Measurements from ENCODE around the gene LEUTX. TPM values are rescaled to one million over a fixed set of nuclear protein-coding genes. Genes with fewer than 3 reads are reported as not detected.

Gene LEUTX
- total and polyA plus RNA-seq, 2 experiments from 2014 or later = not detected

GRCh38 chr19:39823686-39824085 lies 45.0 kb downstream of the LEUTX start:
- Mint-ChIP-seq H3K9me3 (no peaks in the 10 kb centered on the region), H3K36me3 (ENCODE audit: low read depth) (peaks cover 13% of the 10 kb centered on the region), H3K4me1 (peaks cover 3% of the 10 kb centered on the region; the same call in 2 of the 3 replicates), H3K4me3 (no peak overlapping the region), H3K27me3 (ENCODE audit: insufficient read depth, low read depth, poor library complexity) (peaks cover 3% of the 10 kb centered on the region), H3K27ac (no peak overlapping the region)
- H2AFZ ChIP-seq = peak overlapping the region; percentile 2; the same call in 1 of the 2 replicates
- ATAC-seq (no peak; the same call in 2 of the 3 replicates), DNase-seq (ENCODE audit: low spot score) (peak; percentile 28)
- H3K4me1 ChIP-seq (ENCODE audit: insufficient read depth) = peaks cover 4% of the 10 kb centered on the region
- H3K9me2 ChIP-seq (ENCODE audit: insufficient read depth) = no peaks in the 10 kb centered on the region
- H3F3A ChIP-seq (replicated peaks; ENCODE audit: low read depth) = no peaks in the 10 kb centered on the region
- no peaks in the 10 kb centered on the region for H3K27me3 ChIP-seq (ENCODE audit: insufficient read depth)
- no peaks in the 10 kb centered on the region; the same call in 1 of the 2 replicates for H3K36me3 ChIP-seq (ENCODE audit: insufficient read depth)
- H3K4me2 ChIP-seq = peak overlapping the region; percentile 98
- peak overlapping the region; percentile 80 for H3K4me3 ChIP-seq
- H3K79me2 ChIP-seq (replicated peaks; ENCODE audit: insufficient read depth) = no peaks in the 10 kb centered on the region; the same call in 1 of the 2 replicates
- H4K20me1 ChIP-seq (replicated peaks; ENCODE audit: insufficient read depth) = peaks cover 3% of the 10 kb centered on the region; the same call in 1 of the 2 replicates
- H3K27ac ChIP-seq (ENCODE audit: low read depth) = no peak overlapping the region
- TF ChIP-seq STAT1 (IDR thresholded peaks at IDR 0.05; ENCODE audit: unreplicated experiment) (no peak), EZH2phosphoT487 (IDR thresholded peaks at IDR 0.05; ENCODE audit: unreplicated experiment) (no peak), EZH2 (IDR thresholded peaks at IDR 0.05; ENCODE audit: low read depth, unreplicated experiment) (no peak), ZNF462 (CRISPR knock-in tag; IDR thresholded peaks at IDR 0.05) (no peak), ZNF331 (CRISPR knock-in tag; IDR thresholded peaks at IDR 0.05; ENCODE audit: low read depth) (no peak), ZNF114 (CRISPR knock-in tag; IDR thresholded peaks at IDR 0.05) (no peak), NANOG (IDR thresholded peaks at IDR 0.05; ENCODE audit: borderline replicate concordance) (no peak), CREB1 (CRISPR knock-in tag; IDR thresholded peaks at IDR 0.05; ENCODE audit: low read depth) (no peak), CTCF (conservative IDR thresholded peaks at IDR 0.05; ENCODE audit: low read depth in 2 of 2) (no peak), REST (IDR thresholded peaks at IDR 0.05; ENCODE audit: unreplicated experiment) (no peak), JUNB (IDR thresholded peaks at IDR 0.05; ENCODE audit: unreplicated experiment) (no peak)
